ENCODE results near the gene CES2. TPM values are rescaled to one million over a fixed set of nuclear protein-coding genes. Genes with fewer than 3 reads are reported as not detected.

Gene CES2
- total and polyA plus RNA-seq, 2 donors (not counting 3 experiments of a cell fraction or from before 2014, with no cell fraction given), result 19.1 to 28.8 TPM

DNA sequence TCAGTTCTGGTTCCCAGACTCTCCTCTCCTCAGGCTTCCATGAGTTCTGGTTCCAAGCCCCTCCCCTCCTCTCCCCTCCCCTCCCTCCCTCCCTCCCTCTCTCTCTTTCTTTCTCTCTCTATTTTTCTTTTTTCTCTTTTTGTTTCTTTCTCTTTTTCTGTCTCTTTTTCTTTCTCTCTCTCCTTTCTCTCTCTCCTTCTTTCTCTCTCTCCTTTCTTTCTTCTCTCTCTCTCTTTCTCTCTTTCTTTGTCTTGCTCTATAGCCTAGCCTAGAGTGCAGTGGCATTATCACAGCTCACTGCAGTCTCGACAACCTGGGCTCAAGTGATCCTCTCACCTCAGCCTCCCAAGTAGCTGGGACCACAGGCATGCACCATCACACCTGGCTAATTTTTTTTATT lies 25.0 kb downstream of the CES2 start:
- Histone ChIP-seq H3K9me3 (replicated peaks; ENCODE audit: control insufficient read depth, insufficient read depth, low read length) (no peaks in the 10 kb centered on the region), H4K20me1 (replicated peaks; ENCODE audit: control insufficient read depth, extremely low read depth, insufficient read depth, low read length) (no peaks in the 10 kb centered on the region), H3K9me1 (replicated peaks; ENCODE audit: control insufficient read depth, extremely low read depth, insufficient read depth, low read length) (no peaks in the 10 kb centered on the region), H3K27ac (ENCODE audit: insufficient read depth, low read depth, low read length) (no peak overlapping the region), H3K36me3 (ENCODE audit: control insufficient read depth in 2 of 2, extremely low read depth in 1 of 2, insufficient read depth in 2 of 2, low read length in 2 of 2) (no peaks in the 10 kb centered on the region), H3K4me1 (ENCODE audit: control insufficient read depth, extremely low read depth, insufficient read depth, low read length) (no peaks in the 10 kb centered on the region), H3K27me3 (ENCODE audit: control insufficient read depth in 2 of 2, insufficient read depth in 2 of 2, low read length in 2 of 2) (peaks cover 2 to 3% of the 10 kb centered on the region in 2 experiments), H3K4me2 (ENCODE audit: insufficient read depth, low read length) (no peak overlapping the region), H3K79me2 (ENCODE audit: control insufficient read depth, insufficient read depth, low read length) (no peaks in the 10 kb centered on the region), H3K9ac (replicated peaks; ENCODE audit: extremely low read depth, insufficient read depth, low read length) (no peak overlapping the region), H3K4me3 (replicated peaks in 1 of 3; ENCODE audit: insufficient read depth in 1 of 3, low read depth in 1 of 3, low read length in 3 of 3) (no peak overlapping the region), H2AFZ (ENCODE audit: low read depth, low read length) (no peak overlapping the region)
- intact Hi-C loops (cut with micrococcal nuclease) (no loop called here), dilution Hi-C loops (cut with MboI; ENCODE audit: extremely low pct_ligation_motif_present, low sequenced_read_pairs) (no loop called here)
- TF ChIP-seq, protein P1, sequence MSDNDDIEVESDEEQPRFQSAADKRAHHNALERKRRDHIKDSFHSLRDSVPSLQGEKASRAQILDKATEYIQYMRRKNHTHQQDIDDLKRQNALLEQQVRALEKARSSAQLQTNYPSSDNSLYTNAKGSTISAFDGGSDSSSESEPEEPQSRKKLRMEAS (IDR thresholded peaks at IDR 0.05; ENCODE audit: insufficient read depth, insufficient read length), result no peak
- ChIA-PET POLR2A (no interaction called here), CTCF (interaction anchor here (0.7 to 4.7 kb wide), 10 partner anchors 8 to 238 kb away, joined by 3 to 26 read pairs (median 4); no protein-coding TSS in a partner anchor)
- DNase-seq (ENCODE audit: low read depth, low spot score), result no peak
- BruUV-seq (replicated peaks), result no TSS peak
- no peak for FAIRE-seq

DNA sequence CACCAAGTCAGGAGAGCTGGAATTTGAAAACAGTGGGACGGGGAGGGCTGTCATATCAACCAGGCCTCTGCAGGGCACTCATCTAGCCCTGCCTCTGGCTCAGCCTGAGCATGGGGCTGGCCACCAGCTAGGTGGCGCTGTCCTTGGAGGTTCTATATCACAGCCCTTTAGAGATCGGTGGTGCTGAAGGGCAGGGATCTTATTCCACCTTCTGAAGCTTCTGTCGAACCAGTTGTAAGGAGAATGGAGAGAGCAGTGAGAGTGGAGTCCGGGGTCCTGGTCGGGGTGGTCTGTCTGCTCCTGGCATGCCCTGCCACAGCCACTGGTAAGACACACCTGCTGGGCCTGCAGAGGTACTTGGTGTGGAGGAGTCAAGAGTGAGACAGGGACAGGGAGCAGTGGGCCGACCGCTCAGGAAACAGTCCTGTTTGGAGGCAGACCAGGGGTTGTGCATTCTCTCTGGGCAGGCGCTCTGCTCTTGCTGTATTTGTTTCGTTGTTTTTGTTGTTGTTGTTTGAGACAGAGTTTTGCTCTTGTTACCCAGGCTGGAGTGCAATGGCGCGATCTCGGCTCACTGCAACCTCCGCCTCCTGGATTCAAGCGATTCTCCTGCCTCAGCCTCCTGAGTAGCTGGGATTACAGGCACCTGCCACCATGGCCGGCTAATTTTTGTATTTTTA lies 25.9 kb downstream of the CES2 start, which contains the start of gene CES3:
TSS of gene CES3 (plus strand) at position 202 of the 680 bp plus-strand sequence. CDS start at position 244, 42 bp downstream.
- TF ChIP-seq CTCF (IDR thresholded peaks at IDR 0.05; ENCODE audit: extremely low read depth in 1 of 2, insufficient read depth in 1 of 2, low read depth in 1 of 2, low read length in 2 of 2) (peak; percentile 88 to 94), EZH2 (IDR thresholded peaks at IDR 0.05; ENCODE audit: borderline replicate concordance, low read depth, low read length, severe bottlenecking) (no peak)
- no peak within 1 kb of the TSS for H3K4me2 ChIP-seq (ENCODE audit: insufficient read depth, low read length)
- CTCF ChIA-PET, result interaction anchor here (0.5 to 1.8 kb wide), 27 partner anchors 9 to 471 kb away, joined by 3 to 15 read pairs (median 3); partner anchors contain the start of gene EXOC3L1
- peak; percentile 46 for DNase-seq (ENCODE audit: low read depth, low spot score)
- H3K79me2 ChIP-seq (ENCODE audit: control insufficient read depth, insufficient read depth, low read length), result no peaks in the 10 kb centered on the region
- H3K9me3 ChIP-seq (replicated peaks; ENCODE audit: control insufficient read depth, insufficient read depth, low read length), result no peaks in the 10 kb centered on the region
- peaks cover 2 to 4% of the 10 kb centered on the region in 2 experiments for H3K27me3 ChIP-seq (ENCODE audit: control insufficient read depth in 2 of 2, insufficient read depth in 2 of 2, low read length in 2 of 2)
- no peaks in the 10 kb centered on the region for H3K9me1 ChIP-seq (replicated peaks; ENCODE audit: control insufficient read depth, extremely low read depth, insufficient read depth, low read length)
- dilution Hi-C loops (cut with MboI; ENCODE audit: extremely low pct_ligation_motif_present, low sequenced_read_pairs) (no loop called here), intact Hi-C loops (cut with micrococcal nuclease) (no loop called here)
- H4K20me1 ChIP-seq (replicated peaks; ENCODE audit: control insufficient read depth, extremely low read depth, insufficient read depth, low read length), result no peaks in the 10 kb centered on the region
- no peaks in the 10 kb centered on the region for H3K36me3 ChIP-seq (ENCODE audit: control insufficient read depth in 2 of 2, extremely low read depth in 1 of 2, insufficient read depth in 2 of 2, low read length in 2 of 2)
- POLR2A ChIA-PET, result no interaction called here
- H2AFZ ChIP-seq (ENCODE audit: low read depth, low read length), result peak within 1 kb of the TSS; percentile 80
- no peak within 1 kb of the TSS for H3K4me3 ChIP-seq (replicated peaks in 1 of 3; ENCODE audit: insufficient read depth in 1 of 3, low read depth in 1 of 3, low read length in 3 of 3)
- BruUV-seq (replicated peaks), result no TSS peak
- H3K9ac ChIP-seq (replicated peaks; ENCODE audit: extremely low read depth, insufficient read depth, low read length), result no peak within 1 kb of the TSS
- H3K27ac ChIP-seq (ENCODE audit: insufficient read depth, low read depth, low read length), result no peak within 1 kb of the TSS
- no peaks in the 10 kb centered on the region for H3K4me1 ChIP-seq (ENCODE audit: control insufficient read depth, extremely low read depth, insufficient read depth, low read length)
- FAIRE-seq, result peak; percentile 91

Measured in endothelial cell of umbilical vein (primary cell).